Activated naive CD4-positive, alpha-beta T cell treated with anti-CD3 and anti-CD28 coated beads for 36 hours (primary cell): ENCODE data around the gene PCDHGA8. TPM values are rescaled to one million over a fixed set of nuclear protein-coding genes. Genes with fewer than 3 reads are reported as not detected.
"Not testable (repeated sequence)": the region's sequence is repeated elsewhere in the genome, so short reads cannot be mapped to it uniquely, and the experiment has no call there.

Source experiments
- CTCF ChIA-PET: fragments of 350-600 bp; sonication (Branson Sonifier 250); formaldehyde crosslinking; loops from one replicate; lab custom pipeline; 2021; ENCODE audit warnings: antibody characterized with exemption; lab: Charles Lee
- DNase-seq: peaks from one replicate; pipeline ENCODE4 v3.0.0-alpha.2; 2020
- H3K27ac Mint-ChIP-seq: one replicate; pipeline ENCODE4 v1.8.0; 2021; ENCODE audit warnings: mild to moderate bottlenecking, mixed read lengths
- H3K27me3 Mint-ChIP-seq: one replicate; pipeline ENCODE4 v1.8.0; 2021; ENCODE audit warnings: low read depth, mixed read lengths
- H3K36me3 Mint-ChIP-seq: one replicate; pipeline ENCODE4 v1.8.0; 2021; ENCODE audit warnings: low read depth, mixed read lengths
- H3K4me1 Mint-ChIP-seq: one replicate; pipeline ENCODE4 v1.8.0; 2021; ENCODE audit warnings: low read depth, mixed read lengths
- H3K4me3 Mint-ChIP-seq: one replicate; pipeline ENCODE4 v1.8.0; 2021; ENCODE audit warnings: mild to moderate bottlenecking, moderate library complexity, mixed read lengths
- H3K9me3 Mint-ChIP-seq: one replicate; pipeline ENCODE4 v1.8.0; 2021; ENCODE audit warnings: mixed read lengths
- intact Hi-C: fragments of 100-400 bp; cut with micrococcal nuclease; formaldehyde crosslinking; loops from one replicate; pipeline ENCODE4 v1.15.1; 2023
- total RNA-seq, 2 experiments: library from RNA; stranded (reverse); gene quantifications; one replicate each; pipeline ENCODE4 v1.2.3, GENCODE V29; 2021

The PCDHGA8 gene
- total RNA-seq, 2 experiments from 2014 or later = not detected

- H3K4me3 Mint-ChIP-seq, H3K4me1 Mint-ChIP-seq, DNase-seq, intact Hi-C loops: not testable (repeated sequence)
- Mint-ChIP-seq H3K27ac (peak overlapping the region; percentile 41), H3K9me3 (peaks cover 21% of the 10 kb centered on the region), H3K27me3 (peaks cover 60% of the 10 kb centered on the region), H3K36me3 (peaks cover 20% of the 10 kb centered on the region)
- CTCF ChIA-PET = interaction anchor here (2.2 kb wide), 1 partner anchor 30 kb away, joined by 6 read pairs; the partner anchor contains the start of gene PCDHGA5
Measured at GRCh38 chr5:141394401-141395187, 2.2 kb downstream of the PCDHGA8 start.

- Mint-ChIP-seq H3K36me3 (peaks cover 14% of the 10 kb centered on the region), H3K27me3 (peaks cover 56% of the 10 kb centered on the region), H3K4me3 (peak within 1 kb of the TSS; percentile 50), H3K9me3 (peaks cover 18% of the 10 kb centered on the region)
- H3K4me1 Mint-ChIP-seq, intact Hi-C loops, H3K27ac Mint-ChIP-seq: not testable (repeated sequence)
- CTCF ChIA-PET = interaction anchor here (0.7 to 1.9 kb wide), 10 partner anchors 11 to 160 kb away, joined by 3 to 9 read pairs (median 4); partner anchors contain the start of genes PCDHGA10, PCDHGA11, PCDHGA12 and PCDHGB4
- DNase-seq = peak; percentile 51
Measured at GRCh38 chr5:141397756-141398551, 5.5 kb downstream of the PCDHGA8 start, which contains the start of gene PCDHGB5. Gene PCDHGB5, plus strand, starts transcription at chr5:141397947. Its CDS starts 181 bp downstream, at chr5:141398128.

DNA sequence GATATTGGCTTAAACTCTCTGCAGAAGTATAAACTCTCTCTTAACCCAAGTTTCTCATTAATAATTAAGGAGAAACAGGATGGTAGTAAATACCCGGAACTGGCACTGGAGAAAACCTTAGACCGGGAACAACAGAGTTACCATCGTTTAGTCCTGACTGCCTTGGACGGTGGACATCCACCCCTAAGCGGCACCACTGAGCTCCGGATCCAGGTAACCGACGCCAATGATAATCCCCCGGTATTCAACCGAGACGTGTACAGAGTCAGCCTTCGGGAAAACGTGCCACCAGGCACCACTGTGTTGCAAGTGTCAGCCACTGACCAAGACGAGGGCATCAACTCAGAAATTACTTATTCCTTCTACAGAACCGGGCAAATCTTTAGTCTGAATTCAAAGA lies 6.2 kb downstream of the PCDHGA8 start:
- H3K9me3 Mint-ChIP-seq = peaks cover 22% of the 10 kb centered on the region
- no peak for DNase-seq
- peaks cover 5% of the 10 kb centered on the region for H3K4me1 Mint-ChIP-seq
- H3K4me3 Mint-ChIP-seq = no peak overlapping the region
- H3K27ac Mint-ChIP-seq = no peak overlapping the region
- H3K36me3 Mint-ChIP-seq = peaks cover 9% of the 10 kb centered on the region
- H3K27me3 Mint-ChIP-seq = peaks cover 58% of the 10 kb centered on the region
- CTCF ChIA-PET = interaction anchor here (1.8 to 1.9 kb wide), 3 partner anchors 14 to 114 kb away, joined by 7 to 9 read pairs (median 9); partner anchors contain the start of genes PCDHGA10 and PCDHGA12
- intact Hi-C loops = no loop called here

- no peak overlapping the region for H3K4me3 Mint-ChIP-seq
- H3K27ac Mint-ChIP-seq = no peak overlapping the region
- H3K9me3 Mint-ChIP-seq = peaks cover 21% of the 10 kb centered on the region
- H3K27me3 Mint-ChIP-seq = peaks cover 58% of the 10 kb centered on the region
- H3K4me1 Mint-ChIP-seq = peaks cover 5% of the 10 kb centered on the region
- peaks cover 10% of the 10 kb centered on the region for H3K36me3 Mint-ChIP-seq
- no peak for DNase-seq
- CTCF ChIA-PET = interaction anchor here (0.9 to 1.3 kb wide), 2 partner anchors 113 to 595 kb away, joined by 3 to 6 read pairs; no protein-coding TSS in a partner anchor
- intact Hi-C loops = no loop called here
Measured at GRCh38 chr5:141399555-141400258, 7.3 kb downstream of the PCDHGA8 start.

DNA sequence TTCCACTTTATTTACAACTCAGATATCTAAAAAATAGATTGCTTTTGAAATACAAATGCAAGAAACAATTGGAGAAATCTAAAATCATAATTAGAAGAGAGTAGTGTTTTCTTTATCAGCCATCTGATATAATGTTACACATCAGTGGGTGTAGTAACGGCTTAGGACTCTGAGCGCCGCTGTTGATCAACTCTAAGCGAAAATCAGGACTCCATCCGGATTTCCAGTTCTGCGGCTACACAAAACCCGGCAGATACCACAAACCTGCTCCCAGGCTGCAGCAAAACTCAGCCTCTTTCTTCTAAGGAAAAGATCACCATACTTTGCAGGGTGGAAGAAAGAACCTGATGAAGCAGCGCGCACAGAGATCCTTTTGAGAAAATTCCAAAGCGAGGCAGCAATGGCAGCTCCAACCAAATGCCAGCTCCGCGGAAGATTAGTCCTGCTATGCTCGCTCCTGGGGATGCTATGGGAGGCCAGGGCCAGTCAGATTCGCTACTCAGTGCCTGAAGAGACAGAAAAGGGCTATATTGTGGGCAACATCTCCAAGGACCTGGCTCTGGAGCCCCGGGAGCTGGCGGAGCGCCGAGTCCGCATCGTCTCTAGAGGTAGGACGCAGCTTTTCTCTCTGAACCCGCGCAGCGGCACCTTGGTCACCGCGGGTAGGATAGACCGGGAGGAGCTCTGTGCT lies 10.3 kb downstream of the PCDHGA8 start, which contains the start of gene PCDHGA9:
TSS of gene PCDHGA9 (plus strand) at position 226 of the 691 bp plus-strand sequence. CDS start at position 401, 175 bp downstream.
- CTCF ChIA-PET = interaction anchor here (0.6 to 1.9 kb wide), 7 partner anchors 9 to 206 kb away, joined by 3 to 6 read pairs (median 3); partner anchors contain the start of genes PCDHGA10, PCDHGA2 and TAF7
- Mint-ChIP-seq H3K27me3 (peaks cover 60% of the 10 kb centered on the region), H3K9me3 (peaks cover 21% of the 10 kb centered on the region), H3K27ac (no peak within 1 kb of the TSS), H3K4me3 (peak within 1 kb of the TSS; percentile 45), H3K36me3 (peaks cover 10% of the 10 kb centered on the region), H3K4me1 (peaks cover 5% of the 10 kb centered on the region)
- intact Hi-C loops = no loop called here
- DNase-seq = peak; percentile 45

DNA sequence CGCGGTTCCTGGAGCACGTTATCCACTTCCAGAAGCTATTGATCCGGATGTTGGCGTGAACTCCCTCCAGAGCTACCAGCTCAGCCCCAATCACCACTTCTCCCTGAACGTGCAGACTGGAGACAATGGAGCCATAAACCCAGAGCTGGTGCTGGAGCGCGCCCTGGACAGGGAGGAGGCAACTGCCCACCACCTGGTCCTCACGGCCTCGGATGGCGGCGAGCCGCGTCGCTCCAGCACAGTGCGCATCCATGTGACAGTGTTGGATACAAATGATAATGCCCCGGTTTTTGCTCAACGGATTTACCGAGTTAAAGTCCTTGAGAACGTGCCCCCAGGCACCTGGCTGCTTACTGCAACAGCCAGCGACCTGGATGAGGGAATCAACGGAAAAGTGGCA lies 11.0 kb downstream of the PCDHGA8 start:
- Mint-ChIP-seq H3K4me1 (peaks cover 6% of the 10 kb centered on the region), H3K36me3 (peaks cover 11% of the 10 kb centered on the region), H3K9me3 (peaks cover 23% of the 10 kb centered on the region), H3K27ac (no peak overlapping the region), H3K4me3 (no peak overlapping the region), H3K27me3 (peaks cover 63% of the 10 kb centered on the region)
- intact Hi-C loops = no loop called here
- DNase-seq = no peak
- CTCF ChIA-PET = interaction anchor here (1.0 to 1.9 kb wide), 6 partner anchors 8 to 153 kb away, joined by 3 to 6 read pairs (median 4); partner anchors contain the start of genes PCDHGA10, PCDHGA2 and TAF7

- H3K4me3 Mint-ChIP-seq = peak within 1 kb of the TSS; percentile 48
- H3K27ac Mint-ChIP-seq, H3K4me1 Mint-ChIP-seq: not testable (repeated sequence)
- CTCF ChIA-PET = interaction anchor here (0.7 to 2.0 kb wide), 6 partner anchors 9 to 156 kb away, joined by 3 to 9 read pairs (median 4); partner anchors contain the start of genes PCDHGA11, PCDHGB7, PCDHGC3 and TAF7
- H3K27me3 Mint-ChIP-seq = peaks cover 66% of the 10 kb centered on the region
- H3K36me3 Mint-ChIP-seq = peaks cover 14% of the 10 kb centered on the region
- peak; percentile 51 for DNase-seq
- intact Hi-C loops = loop anchor here (5.0 kb wide), 1 partner anchor 36 kb away; the partner anchor contains the start of genes PCDHGA6 and PCDHGB3
- H3K9me3 Mint-ChIP-seq = peaks cover 19% of the 10 kb centered on the region
Measured at GRCh38 chr5:141407790-141408505, 15.5 kb downstream of the PCDHGA8 start, which contains the start of gene PCDHGB6. Gene PCDHGB6, plus strand, starts transcription at chr5:141408021. Its CDS starts 182 bp downstream, at chr5:141408203.

GRCh38 chr5:141409598-141410306 lies 17.3 kb downstream of the PCDHGA8 start:
- Mint-ChIP-seq H3K36me3 (peaks cover 17% of the 10 kb centered on the region), H3K27me3 (peaks cover 69% of the 10 kb centered on the region), H3K27ac (no peak overlapping the region), H3K4me3 (no peak overlapping the region), H3K9me3 (peaks cover 17% of the 10 kb centered on the region), H3K4me1 (peaks cover 14% of the 10 kb centered on the region)
- intact Hi-C loops = loop anchor here (5.0 to 10.0 kb wide), 3 partner anchors 37 to 465 kb away; partner anchors contain the start of genes DIAPH1, PCDH1, PCDHGA6 and PCDHGB3
- CTCF ChIA-PET = interaction anchor here (0.5 kb wide), 1 partner anchor 12 kb away, joined by 3 read pairs; the partner anchor contains the start of gene PCDHGB5
- DNase-seq = no peak

DNA sequence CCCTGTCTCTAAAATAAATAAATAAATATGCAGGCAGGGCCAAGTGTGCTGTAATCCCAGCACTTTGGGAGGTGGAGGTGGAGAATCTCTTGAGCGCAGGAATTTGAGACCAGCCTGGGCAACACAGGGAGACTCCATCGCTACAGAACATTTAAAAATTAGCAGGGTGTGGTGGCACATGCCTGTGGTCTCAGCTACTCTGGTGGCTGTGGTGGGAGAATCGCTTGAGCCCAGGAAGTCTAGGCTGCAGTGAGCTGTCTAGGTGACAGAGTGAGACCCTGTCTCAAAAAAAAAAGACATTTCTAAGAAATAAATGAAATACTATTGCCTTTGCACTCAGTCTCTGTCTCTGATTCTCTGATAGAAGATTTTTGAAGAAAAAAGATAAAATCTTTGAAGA lies 19.1 kb downstream of the PCDHGA8 start:
- peaks cover 14% of the 10 kb centered on the region for H3K4me1 Mint-ChIP-seq
- CTCF ChIA-PET = interaction anchor here (0.6 to 2.7 kb wide), 6 partner anchors 8 to 101 kb away, joined by 3 to 14 read pairs (median 4); partner anchors contain the start of gene PCDHGA11
- H3K36me3 Mint-ChIP-seq = peaks cover 23% of the 10 kb centered on the region
- peaks cover 68% of the 10 kb centered on the region for H3K27me3 Mint-ChIP-seq
- H3K27ac Mint-ChIP-seq = no peak overlapping the region
- no peak for DNase-seq
- no peak overlapping the region for H3K4me3 Mint-ChIP-seq
- H3K9me3 Mint-ChIP-seq = peaks cover 17% of the 10 kb centered on the region
- intact Hi-C loops = loop anchor here (5.0 to 10.0 kb wide), 2 partner anchors 206 to 463 kb away; partner anchors contain the start of genes DIAPH1 and PCDH1
